Activated T-helper 17 cell treated with anti-CD3 and anti-CD28 coated beads, Interleukin-2, amount 50 U/mL, for 72 hours (primary cell): Measurements from ENCODE around the gene PIK3CA. TPM values are rescaled to one million over a fixed set of nuclear protein-coding genes. Genes with fewer than 3 reads are reported as not detected.
"Not testable (repeated sequence)": the region's sequence is repeated elsewhere in the genome, so short reads cannot be mapped to it uniquely, and the experiment has no call there.

Experiments used
- ATAC-seq: fragments of 150-1000 bp; cut with Tn5 transposase; replicated peaks from 2 replicates; pipeline ENCODE4 v1.10.0; 2021; ENCODE audit warnings: mild to moderate bottlenecking, moderate library complexity
- H3K27ac Mint-ChIP-seq: one replicate; pipeline ENCODE4 v1.8.0; 2022; ENCODE audit warnings: mixed read lengths
- H3K27me3 Mint-ChIP-seq: one replicate; pipeline ENCODE4 v1.8.0; 2022; ENCODE audit warnings: mixed read lengths
- H3K36me3 Mint-ChIP-seq: one replicate; pipeline ENCODE4 v1.8.0; 2022; ENCODE audit warnings: low read depth, mild to moderate bottlenecking, mixed read lengths
- H3K4me1 Mint-ChIP-seq: one replicate; pipeline ENCODE4 v1.8.0; 2022; ENCODE audit warnings: mixed read lengths
- H3K4me3 Mint-ChIP-seq: one replicate; pipeline ENCODE4 v1.8.0; 2022; ENCODE audit warnings: mild to moderate bottlenecking, mixed read lengths
- H3K9me3 Mint-ChIP-seq: one replicate; pipeline ENCODE4 v1.8.0; 2022; ENCODE audit warnings: mixed read lengths
- total RNA-seq, 2 donors: library from RNA; stranded (reverse); gene quantifications; one replicate each; pipeline ENCODE4 v1.2.3, GENCODE V29; 2022

Gene PIK3CA
- 10 to 100 TPM; 11.9 to 17.8 TPM for total RNA-seq

- H3K27me3 Mint-ChIP-seq: no peaks in the 10 kb centered on the region
- H3K36me3 Mint-ChIP-seq: peaks cover 10% of the 10 kb centered on the region
- peaks cover 16% of the 10 kb centered on the region for H3K4me1 Mint-ChIP-seq
- no peaks in the 10 kb centered on the region for H3K9me3 Mint-ChIP-seq
- peak within 1 kb of the TSS; percentile 98 for H3K27ac Mint-ChIP-seq
- peak; percentile 77 for ATAC-seq
- H3K4me3 Mint-ChIP-seq: no peak within 1 kb of the TSS
Observed at GRCh38 chr3:179147873-179148615, at the start of gene PIK3CA. PIK3CA (plus strand) TSS chr3:179148357; CDS start chr3:179198826, 50,469 bp downstream.

GRCh38 chr3:179098388-179099077 is 49.6 kb upstream of the PIK3CA start:
- H3K27me3 Mint-ChIP-seq: peaks cover 3% of the 10 kb centered on the region
- peak; percentile 79 for ATAC-seq
- H3K4me3 Mint-ChIP-seq: peak overlapping the region; percentile 19
- H3K9me3 Mint-ChIP-seq: no peaks in the 10 kb centered on the region
- H3K27ac Mint-ChIP-seq: no peak overlapping the region
- H3K36me3 Mint-ChIP-seq: no peaks in the 10 kb centered on the region
- H3K4me1 Mint-ChIP-seq: no peaks in the 10 kb centered on the region

GRCh38 chr3:179100652-179101051 is 47.5 kb upstream of the PIK3CA start:
- Mint-ChIP-seq H3K27ac (no peak overlapping the region), H3K36me3 (no peaks in the 10 kb centered on the region), H3K4me1 (no peaks in the 10 kb centered on the region), H3K4me3 (no peak overlapping the region), H3K9me3 (no peaks in the 10 kb centered on the region), H3K27me3 (peaks cover 3% of the 10 kb centered on the region)
- ATAC-seq: no peak

- Mint-ChIP-seq H3K9me3 (no peaks in the 10 kb centered on the region), H3K4me1 (no peaks in the 10 kb centered on the region), H3K4me3 (no peak overlapping the region), H3K27ac (no peak overlapping the region), H3K36me3 (no peaks in the 10 kb centered on the region), H3K27me3 (peaks cover 5% of the 10 kb centered on the region)
- ATAC-seq: peak; percentile 16
Observed at GRCh38 chr3:179105881-179106280, 42.3 kb upstream of the PIK3CA start.

- ATAC-seq: no peak
- peaks cover 7% of the 10 kb centered on the region for H3K27me3 Mint-ChIP-seq
- no peaks in the 10 kb centered on the region for H3K4me1 Mint-ChIP-seq
- H3K4me3 Mint-ChIP-seq: no peak overlapping the region
- H3K9me3 Mint-ChIP-seq: no peaks in the 10 kb centered on the region
- no peak overlapping the region for H3K27ac Mint-ChIP-seq
- H3K36me3 Mint-ChIP-seq: no peaks in the 10 kb centered on the region
Observed at GRCh38 chr3:179107617-179108016, 40.5 kb upstream of the PIK3CA start.

GRCh38 chr3:179108086-179108485 is 40.1 kb upstream of the PIK3CA start:
- no peak for ATAC-seq
- H3K27ac Mint-ChIP-seq: no peak overlapping the region

GRCh38 chr3:179113903-179114302 is 34.3 kb upstream of the PIK3CA start:
- H3K4me3 Mint-ChIP-seq: no peak overlapping the region
- H3K27ac Mint-ChIP-seq: no peak overlapping the region
- peaks cover 18% of the 10 kb centered on the region for H3K27me3 Mint-ChIP-seq
- no peaks in the 10 kb centered on the region for H3K36me3 Mint-ChIP-seq
- ATAC-seq: no peak
- no peaks in the 10 kb centered on the region for H3K4me1 Mint-ChIP-seq
- H3K9me3 Mint-ChIP-seq: no peaks in the 10 kb centered on the region

More at GRCh38 chr3:179108086-179108485, 40.1 kb upstream of the PIK3CA start:
- Mint-ChIP-seq H3K36me3 (no peaks in the 10 kb centered on the region), H3K4me1 (no peaks in the 10 kb centered on the region), H3K9me3 (no peaks in the 10 kb centered on the region), H3K27me3 (peaks cover 12% of the 10 kb centered on the region), H3K4me3 (no peak overlapping the region)

- not testable (repeated sequence) for H3K36me3 Mint-ChIP-seq, ATAC-seq, H3K4me3 Mint-ChIP-seq, H3K27ac Mint-ChIP-seq, H3K9me3 Mint-ChIP-seq, H3K4me1 Mint-ChIP-seq
- H3K27me3 Mint-ChIP-seq: peaks cover 16% of the 10 kb centered on the region
Observed at GRCh38 chr3:179115444-179115843, 32.7 kb upstream of the PIK3CA start.

- no peak overlapping the region for H3K4me3 Mint-ChIP-seq
Observed at GRCh38 chr3:179116816-179117215, 31.3 kb upstream of the PIK3CA start.

GRCh38 chr3:179132191-179132890 is 15.8 kb upstream of the PIK3CA start:
- not testable (repeated sequence) for H3K27ac Mint-ChIP-seq, ATAC-seq, H3K4me1 Mint-ChIP-seq, H3K4me3 Mint-ChIP-seq, H3K9me3 Mint-ChIP-seq, H3K36me3 Mint-ChIP-seq
- H3K27me3 Mint-ChIP-seq: peaks cover 12% of the 10 kb centered on the region

More at GRCh38 chr3:179116816-179117215, 31.3 kb upstream of the PIK3CA start:
- Mint-ChIP-seq H3K36me3 (no peaks in the 10 kb centered on the region), H3K27me3 (peaks cover 13% of the 10 kb centered on the region), H3K9me3 (no peaks in the 10 kb centered on the region), H3K4me1 (no peaks in the 10 kb centered on the region), H3K27ac (no peak overlapping the region)
- ATAC-seq: no peak

- H3K4me1 Mint-ChIP-seq: no peaks in the 10 kb centered on the region
- no peaks in the 10 kb centered on the region for H3K36me3 Mint-ChIP-seq
- H3K27me3 Mint-ChIP-seq: peaks cover 16% of the 10 kb centered on the region
- no peak overlapping the region for H3K27ac Mint-ChIP-seq
- no peaks in the 10 kb centered on the region for H3K9me3 Mint-ChIP-seq
- no peak for ATAC-seq
- H3K4me3 Mint-ChIP-seq: no peak overlapping the region
Observed at GRCh38 chr3:179133575-179133974, 14.6 kb upstream of the PIK3CA start.

- Mint-ChIP-seq H3K27ac (no peak overlapping the region), H3K36me3 (no peaks in the 10 kb centered on the region), H3K4me3 (no peak overlapping the region), H3K4me1 (no peaks in the 10 kb centered on the region), H3K9me3 (no peaks in the 10 kb centered on the region), H3K27me3 (peaks cover 24% of the 10 kb centered on the region)
- ATAC-seq: no peak
Observed at GRCh38 chr3:179136195-179136594, 12.0 kb upstream of the PIK3CA start.

- Mint-ChIP-seq H3K4me3 (no peak overlapping the region), H3K27me3 (peaks cover 16% of the 10 kb centered on the region)
Observed at GRCh38 chr3:179141890-179142289, 6.3 kb upstream of the PIK3CA start.

GRCh38 chr3:179146911-179147513 is 1.1 kb upstream of the PIK3CA start:
- H3K36me3 Mint-ChIP-seq: peaks cover 10% of the 10 kb centered on the region
- peak; percentile 34 for ATAC-seq
- H3K27me3 Mint-ChIP-seq: peaks cover 4% of the 10 kb centered on the region
- no peak overlapping the region for H3K27ac Mint-ChIP-seq
- H3K4me1 Mint-ChIP-seq: peaks cover 15% of the 10 kb centered on the region
- H3K4me3 Mint-ChIP-seq: no peak overlapping the region
- H3K9me3 Mint-ChIP-seq: no peaks in the 10 kb centered on the region

More at GRCh38 chr3:179141890-179142289, 6.3 kb upstream of the PIK3CA start:
- Mint-ChIP-seq H3K27ac (no peak overlapping the region), H3K4me1 (no peaks in the 10 kb centered on the region), H3K9me3 (no peaks in the 10 kb centered on the region), H3K36me3 (no peaks in the 10 kb centered on the region)
- ATAC-seq: peak; percentile 56
